ENCODE results near the gene VAT1. TPM values are rescaled to one million over a fixed set of nuclear protein-coding genes. Genes with fewer than 3 reads are reported as not detected.
A peak's percentile ranks its signal among the peaks of the same experiment; 100 is the strongest.

VAT1 gene
- total and polyA plus RNA-seq, 9 of the 15 experiments (the other 6 are each of a cell fraction or from before 2014, with no cell fraction given), result 29.4 to 153 (median 66.7) TPM

DNA sequence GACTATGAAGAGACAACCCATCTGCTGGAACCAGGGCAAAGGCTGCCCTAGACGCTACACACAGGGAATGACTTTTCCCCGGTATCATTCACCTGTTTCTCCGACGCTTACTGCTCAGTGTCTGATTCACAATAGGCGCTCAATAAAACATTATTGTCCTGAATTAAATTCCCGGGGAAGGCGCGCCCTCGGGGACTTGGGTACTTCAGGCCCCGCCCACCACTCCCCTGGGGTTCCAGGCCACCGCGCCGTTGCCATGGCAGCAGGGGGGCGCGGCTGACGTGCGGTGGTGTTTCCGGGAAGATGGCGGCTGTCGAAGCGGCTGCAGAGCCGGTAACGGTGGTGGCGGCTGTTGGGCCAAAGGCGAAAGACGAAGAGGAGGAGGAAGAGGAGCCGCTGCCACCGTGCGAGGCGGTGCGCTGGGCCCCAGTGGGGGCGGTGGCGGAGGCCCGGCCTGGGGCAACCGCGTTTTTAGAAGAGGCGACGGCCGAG, 41.9 kb downstream of the VAT1 start, which contains the start of gene RUNDC1 (continued):
- TF ChIP-seq ZNF778 (CRISPR knock-in tag; IDR thresholded peaks at IDR 0.05), result no peak
- TF ChIP-seq, protein P1, sequence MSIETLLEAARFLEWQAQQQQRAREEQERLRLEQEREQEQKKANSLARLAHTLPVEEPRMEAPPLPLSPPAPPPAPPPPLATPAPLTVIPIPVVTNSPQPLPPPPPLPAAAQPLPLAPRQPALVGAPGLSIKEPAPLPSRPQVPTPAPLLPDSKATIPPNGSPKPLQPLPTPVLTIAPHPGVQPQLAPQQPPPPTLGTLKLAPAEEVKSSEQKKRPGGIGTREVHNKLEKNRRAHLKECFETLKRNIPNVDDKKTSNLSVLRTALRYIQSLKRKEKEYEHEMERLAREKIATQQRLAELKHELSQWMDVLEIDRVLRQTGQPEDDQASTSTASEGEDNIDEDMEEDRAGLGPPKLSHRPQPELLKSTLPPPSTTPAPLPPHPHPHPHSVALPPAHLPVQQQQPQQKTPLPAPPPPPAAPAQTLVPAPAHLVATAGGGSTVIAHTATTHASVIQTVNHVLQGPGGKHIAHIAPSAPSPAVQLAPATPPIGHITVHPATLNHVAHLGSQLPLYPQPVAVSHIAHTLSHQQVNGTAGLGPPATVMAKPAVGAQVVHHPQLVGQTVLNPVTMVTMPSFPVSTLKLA (conservative IDR thresholded peaks at IDR 0.05), result peak; percentile 66 to 79
- TF ChIP-seq FUS (optimal IDR thresholded peaks at IDR 0.05; ENCODE audit: low read depth, low read length), result no peak
- TF ChIP-seq NEUROD1 (IDR thresholded peaks at IDR 0.05; ENCODE audit: borderline replicate concordance, low read depth, low read length, partially characterized antibody), result peak; percentile 8
- TF ChIP-seq RFX1 (IDR thresholded peaks at IDR 0.05), result peak; percentile 99
- TF ChIP-seq SIX5 (IDR thresholded peaks at IDR 0.05; ENCODE audit: borderline replicate concordance in 1 of 2, insufficient read depth in 1 of 2, low read depth in 1 of 2, low read length in 2 of 2), result no peak
- 0 out of 2 replicates have a peak, but pooled peaks have one; percentile 64 for TF ChIP-seq THAP12 (CRISPR knock-in tag; IDR thresholded peaks at IDR 0.05)
- TF ChIP-seq FOXK2 (conservative IDR thresholded peaks at IDR 0.05 in 1 of 2, IDR thresholded peaks at IDR 0.05 in 1 of 2; ENCODE audit: low read depth in 2 of 2), result 0 out of 4 replicates have a peak, but pooled peaks of 1 of the 2 experiments have one; percentile 28
- TF ChIP-seq TAF1 (IDR thresholded peaks at IDR 0.05; ENCODE audit: control insufficient read depth, extremely low read depth, insufficient read depth, low read length, severe bottlenecking), result peak; percentile 38
- no peak for TF ChIP-seq MYNN (IDR thresholded peaks at IDR 0.05)
- no peak for TF ChIP-seq MYNN (CRISPR knock-in tag; IDR thresholded peaks at IDR 0.05)
- no peak for TF ChIP-seq BCOR (IDR thresholded peaks at IDR 0.05)
- TF ChIP-seq HNRNPL (IDR thresholded peaks at IDR 0.05; ENCODE audit: low read depth, low read length), result 0 out of 2 replicates have a peak, but pooled peaks have one; percentile 37
- TF ChIP-seq SIN3A (IDR thresholded peaks at IDR 0.05; ENCODE audit: borderline replicate concordance in 2 of 2, control insufficient read depth in 1 of 2, low read depth in 2 of 2, low read length in 2 of 2), result peak; percentile 92 to 97
- TF ChIP-seq, protein P2, sequence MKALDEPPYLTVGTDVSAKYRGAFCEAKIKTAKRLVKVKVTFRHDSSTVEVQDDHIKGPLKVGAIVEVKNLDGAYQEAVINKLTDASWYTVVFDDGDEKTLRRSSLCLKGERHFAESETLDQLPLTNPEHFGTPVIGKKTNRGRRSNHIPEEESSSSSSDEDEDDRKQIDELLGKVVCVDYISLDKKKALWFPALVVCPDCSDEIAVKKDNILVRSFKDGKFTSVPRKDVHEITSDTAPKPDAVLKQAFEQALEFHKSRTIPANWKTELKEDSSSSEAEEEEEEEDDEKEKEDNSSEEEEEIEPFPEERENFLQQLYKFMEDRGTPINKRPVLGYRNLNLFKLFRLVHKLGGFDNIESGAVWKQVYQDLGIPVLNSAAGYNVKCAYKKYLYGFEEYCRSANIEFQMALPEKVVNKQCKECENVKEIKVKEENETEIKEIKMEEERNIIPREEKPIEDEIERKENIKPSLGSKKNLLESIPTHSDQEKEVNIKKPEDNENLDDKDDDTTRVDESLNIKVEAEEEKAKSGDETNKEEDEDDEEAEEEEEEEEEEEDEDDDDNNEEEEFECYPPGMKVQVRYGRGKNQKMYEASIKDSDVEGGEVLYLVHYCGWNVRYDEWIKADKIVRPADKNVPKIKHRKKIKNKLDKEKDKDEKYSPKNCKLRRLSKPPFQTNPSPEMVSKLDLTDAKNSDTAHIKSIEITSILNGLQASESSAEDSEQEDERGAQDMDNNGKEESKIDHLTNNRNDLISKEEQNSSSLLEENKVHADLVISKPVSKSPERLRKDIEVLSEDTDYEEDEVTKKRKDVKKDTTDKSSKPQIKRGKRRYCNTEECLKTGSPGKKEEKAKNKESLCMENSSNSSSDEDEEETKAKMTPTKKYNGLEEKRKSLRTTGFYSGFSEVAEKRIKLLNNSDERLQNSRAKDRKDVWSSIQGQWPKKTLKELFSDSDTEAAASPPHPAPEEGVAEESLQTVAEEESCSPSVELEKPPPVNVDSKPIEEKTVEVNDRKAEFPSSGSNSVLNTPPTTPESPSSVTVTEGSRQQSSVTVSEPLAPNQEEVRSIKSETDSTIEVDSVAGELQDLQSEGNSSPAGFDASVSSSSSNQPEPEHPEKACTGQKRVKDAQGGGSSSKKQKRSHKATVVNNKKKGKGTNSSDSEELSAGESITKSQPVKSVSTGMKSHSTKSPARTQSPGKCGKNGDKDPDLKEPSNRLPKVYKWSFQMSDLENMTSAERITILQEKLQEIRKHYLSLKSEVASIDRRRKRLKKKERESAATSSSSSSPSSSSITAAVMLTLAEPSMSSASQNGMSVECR (CRISPR knock-in tag; IDR thresholded peaks at IDR 0.05), result peak; percentile 71
- TF ChIP-seq, protein P3, sequence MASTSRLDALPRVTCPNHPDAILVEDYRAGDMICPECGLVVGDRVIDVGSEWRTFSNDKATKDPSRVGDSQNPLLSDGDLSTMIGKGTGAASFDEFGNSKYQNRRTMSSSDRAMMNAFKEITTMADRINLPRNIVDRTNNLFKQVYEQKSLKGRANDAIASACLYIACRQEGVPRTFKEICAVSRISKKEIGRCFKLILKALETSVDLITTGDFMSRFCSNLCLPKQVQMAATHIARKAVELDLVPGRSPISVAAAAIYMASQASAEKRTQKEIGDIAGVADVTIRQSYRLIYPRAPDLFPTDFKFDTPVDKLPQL (IDR thresholded peaks at IDR 0.05; ENCODE audit: extremely low read depth, insufficient read length), result no peak
- TF ChIP-seq KDM1A (IDR thresholded peaks at IDR 0.05), result no peak
- no peak for TF ChIP-seq HLTF (IDR thresholded peaks at IDR 0.05)
- no peak for TF ChIP-seq ZNF707 (CRISPR knock-in tag; conservative IDR thresholded peaks at IDR 0.05)

Measured in K562 (cell line).